Mesenchymal stem cell (in vitro differentiated cells and primary cell): ENCODE results near the gene CLDN7.

Experiments
- DNase-seq: peaks from one replicate; pipeline ENCODE4 v3.0.0-alpha.2; 2013
- H2AFZ ChIP-seq: one replicate; pipeline ENCODE4 v1.6.1; 2013; ENCODE audit warnings: low read depth, mild to moderate bottlenecking, control low read depth, inconsistent platforms, low read length, moderate library complexity
- H2AK5ac ChIP-seq: 2 replicates; pipeline ENCODE4 v1.6.1; 2013; ENCODE audit warnings: low read length, moderate library complexity, mild to moderate bottlenecking, inconsistent platforms; ENCODE audit not compliant: severe bottlenecking
- H2BK120ac ChIP-seq: one replicate; pipeline ENCODE4 v1.6.1; 2013; ENCODE audit warnings: low read depth, mild to moderate bottlenecking, inconsistent platforms, low read length, moderate library complexity
- H2BK12ac ChIP-seq, 2 experiments: one replicate each; pipeline ENCODE4 v1.6.1; 2013; ENCODE audit warnings: inconsistent platforms in 2 of 2, low read length in 2 of 2, mild to moderate bottlenecking in 2 of 2, moderate library complexity in 2 of 2, control low read depth in 1 of 2
- H2BK15ac ChIP-seq: one replicate; pipeline ENCODE4 v1.6.1; 2013; ENCODE audit warnings: mild to moderate bottlenecking, low read depth, inconsistent platforms; ENCODE audit not compliant: poor library complexity, severe bottlenecking
- H2BK5ac ChIP-seq: 2 replicates; pipeline ENCODE4 v1.6.1; 2013; ENCODE audit warnings: low read depth, mild to moderate bottlenecking, low read length, control low read depth, inconsistent platforms; ENCODE audit not compliant: poor library complexity, severe bottlenecking
- H3K14ac ChIP-seq, 2 experiments: one replicate each; pipeline ENCODE4 v1.6.1; 2013; ENCODE audit warnings: inconsistent platforms in 2 of 2, low read length in 2 of 2, control low read depth in 1 of 2, mild to moderate bottlenecking in 1 of 2, moderate library complexity in 1 of 2
- H3K18ac ChIP-seq, 2 experiments: one replicate each; pipeline ENCODE4 v1.6.1; 2013; ENCODE audit warnings: inconsistent platforms in 2 of 2, low read length in 2 of 2, control low read depth in 1 of 2, low read depth in 1 of 2, mild to moderate bottlenecking in 1 of 2
- H3K23ac ChIP-seq, 2 experiments: one replicate each; pipeline ENCODE4 v1.6.1; 2013; ENCODE audit warnings: inconsistent platforms in 2 of 2, low read length in 2 of 2, mild to moderate bottlenecking in 2 of 2, moderate library complexity in 2 of 2, control low read depth in 1 of 2
- H3K27ac ChIP-seq: 2 replicates; pipeline ENCODE4 v1.5.1; 2013; ENCODE audit warnings: mild to moderate bottlenecking, moderate library complexity, low read length, control low read depth, inconsistent platforms; ENCODE audit not compliant: poor library complexity, severe bottlenecking
- H3K27me3 ChIP-seq, 2 experiments: 2 replicates each; pipeline versions ENCODE4 v1.6.1 to v1.7.0; 2013; ENCODE audit warnings: low read length in 2 of 2, mild to moderate bottlenecking in 2 of 2, moderate library complexity in 2 of 2, control low read depth in 1 of 2, inconsistent platforms in 1 of 2; ENCODE audit not compliant: control insufficient read depth in 1 of 2, insufficient read depth in 1 of 2
- H3K36me3 ChIP-seq, 2 experiments: 2 replicates each; pipeline versions ENCODE4 v1.6.1 to v1.7.0; 2013; ENCODE audit warnings: low read length in 2 of 2, control low read depth in 1 of 2, inconsistent platforms in 1 of 2, low read depth in 1 of 2, mild to moderate bottlenecking in 1 of 2; ENCODE audit not compliant: insufficient read depth in 2 of 2, control insufficient read depth in 1 of 2
- H3K4ac ChIP-seq, 2 experiments: one replicate each; pipeline ENCODE4 v1.6.1; 2013; ENCODE audit warnings: inconsistent platforms in 2 of 2, low read length in 2 of 2, mild to moderate bottlenecking in 2 of 2, moderate library complexity in 2 of 2, control low read depth in 1 of 2, low read depth in 1 of 2
- H3K4me1 ChIP-seq: 2 replicates; pipeline ENCODE4 v1.6.1; 2013; ENCODE audit warnings: low read depth, low read length, control low read depth; ENCODE audit not compliant: control insufficient read depth, insufficient read depth
- H3K4me2 ChIP-seq: 2 replicates; pipeline ENCODE4 v1.6.1; 2013; ENCODE audit warnings: low read length, mild to moderate bottlenecking, inconsistent platforms; ENCODE audit not compliant: poor library complexity, severe bottlenecking
- H3K4me3 ChIP-seq, 2 experiments: 2 replicates each; pipeline versions ENCODE4 v1.5.1 to v1.7.0; 2013; ENCODE audit warnings: low read length in 2 of 2, mild to moderate bottlenecking in 2 of 2, control low read depth in 1 of 2, low read depth in 1 of 2; ENCODE audit not compliant: insufficient read depth in 1 of 2
- H3K79me1 ChIP-seq: replicated peaks from 2 replicates; pipeline ENCODE4 v1.6.1; 2013; ENCODE audit warnings: mild to moderate bottlenecking, control low read depth, low read length, inconsistent platforms; ENCODE audit not compliant: poor library complexity, severe bottlenecking
- H3K9ac ChIP-seq: 2 replicates; pipeline ENCODE4 v1.7.0; 2013; ENCODE audit warnings: mild to moderate bottlenecking, low read length, moderate library complexity
- H3K9me3 ChIP-seq: 2 replicates; pipeline ENCODE4 v1.7.0; 2013; ENCODE audit warnings: mild to moderate bottlenecking, low read length; ENCODE audit not compliant: control insufficient read depth
- H4K8ac ChIP-seq: one replicate; pipeline ENCODE4 v1.6.1; 2013; ENCODE audit warnings: inconsistent platforms, mild to moderate bottlenecking, low read length, moderate library complexity
- H4K91ac ChIP-seq: one replicate; pipeline ENCODE4 v1.6.1; 2013; ENCODE audit warnings: mild to moderate bottlenecking, low read length, inconsistent platforms
- WGBS: methylation state at CpG from one replicate; pipeline ENCODE4 v1.1.7; 2013; ENCODE audit warnings: mixed read lengths; 5-methylcytosine and 5-hydroxymethylcytosine counted together

The CLDN7 gene

GRCh38 chr17:7218758-7219157 is 43.5 kb downstream of the CLDN7 start:
- Histone ChIP-seq H3K23ac (no peak overlapping the region), H2BK12ac (peak overlapping the region; percentile 70 to 75), H4K8ac (peak overlapping the region; percentile 91), H3K9me3 (no peaks in the 10 kb centered on the region), H3K36me3 (peaks cover 28 to 31% of the 10 kb centered on the region in 2 experiments), H3K9ac (peak overlapping the region; percentile 96), H3K27ac (no peak overlapping the region), H3K4me2 (no peak overlapping the region), H4K91ac (peak overlapping the region; percentile 57), H3K4ac (peak overlapping the region in 1 of 2 experiments; percentile 36), H3K4me3 (no peak overlapping the region), H2AFZ (no peak overlapping the region), H3K79me1 (peaks cover 18% of the 10 kb centered on the region), H2BK120ac (peak overlapping the region; percentile 58), H3K14ac (no peak overlapping the region), H3K27me3 (no peaks in the 10 kb centered on the region), H3K4me1 (peaks cover 62% of the 10 kb centered on the region), H2BK15ac (no peak overlapping the region), H2AK5ac (peak overlapping the region; percentile 38), H2BK5ac (no peak overlapping the region), H3K18ac (peak overlapping the region; percentile 38 to 45)
- 84% methylated on average over 6 of the region's 6 CpGs for WGBS
- DNase-seq, result no peak

GRCh38 chr17:7218166-7218565 is 44.1 kb downstream of the CLDN7 start:
- Histone ChIP-seq H2AK5ac (peak overlapping the region; percentile 80), H3K18ac (peak overlapping the region; percentile 84 to 86), H3K14ac (peak overlapping the region in 1 of 2 experiments; percentile 12), H3K4me2 (peak overlapping the region; percentile 73), H3K4ac (peak overlapping the region; percentile 29 to 76), H2BK120ac (peak overlapping the region; percentile 82), H2BK15ac (peak overlapping the region; percentile 98), H3K4me1 (peaks cover 59% of the 10 kb centered on the region), H3K36me3 (peaks cover 22 to 25% of the 10 kb centered on the region in 2 experiments), H3K79me1 (peaks cover 19% of the 10 kb centered on the region), H3K27ac (peak overlapping the region; percentile 21), H2BK12ac (peak overlapping the region; percentile 18 to 56), H2AFZ (no peak overlapping the region), H2BK5ac (no peak overlapping the region), H3K9me3 (no peaks in the 10 kb centered on the region), H3K23ac (peak overlapping the region in 1 of 2 experiments; percentile 60), H4K91ac (peak overlapping the region; percentile 48), H3K27me3 (no peaks in the 10 kb centered on the region), H3K9ac (peak overlapping the region; percentile 94), H4K8ac (peak overlapping the region; percentile 91), H3K4me3 (peak overlapping the region; percentile 27 to 81)
- 86% methylated on average over 6 of the region's 6 CpGs for WGBS
- no peak for DNase-seq

- Histone ChIP-seq H3K18ac (peak overlapping the region; percentile 37 to 86), H3K79me1 (peaks cover 17% of the 10 kb centered on the region), H2AK5ac (peak overlapping the region; percentile 80), H3K4ac (peak overlapping the region; percentile 29 to 76), H3K9ac (peak overlapping the region; percentile 94), H2BK120ac (peak overlapping the region; percentile 98), H2BK12ac (peak overlapping the region; percentile 18 to 59), H3K14ac (peak overlapping the region in 1 of 2 experiments; percentile 53), H3K9me3 (no peaks in the 10 kb centered on the region), H2BK5ac (no peak overlapping the region), H2AFZ (no peak overlapping the region), H3K27me3 (no peaks in the 10 kb centered on the region), H3K36me3 (peaks cover 14 to 17% of the 10 kb centered on the region in 2 experiments), H3K4me3 (peak overlapping the region; percentile 66 to 85), H2BK15ac (peak overlapping the region; percentile 93), H3K27ac (peak overlapping the region; percentile 21), H3K4me1 (peaks cover 51% of the 10 kb centered on the region), H4K8ac (peak overlapping the region; percentile 79), H4K91ac (peak overlapping the region; percentile 48), H3K23ac (no peak overlapping the region), H3K4me2 (peak overlapping the region; percentile 92)
- 4% methylated on average over 22 of the region's 32 CpGs for WGBS
- peak; percentile 81 for DNase-seq
Observed at GRCh38 chr17:7217113-7217987, 44.9 kb downstream of the CLDN7 start.
